NCI-H1048 (cell line): ENCODE results near the gene ISCU.
A peak's percentile ranks its signal among the peaks of the same experiment; 100 is the strongest.
"Not testable (repeated sequence)": the region's sequence is repeated elsewhere in the genome, so short reads cannot be mapped to it uniquely, and the experiment has no call there.

ENCODE experiments used
- DNase-seq: peaks from one replicate; lab custom pipeline; 2025; lab: John Stamatoyannopoulos, UW

The ISCU gene

GRCh38 chr12:108618079-108618952 is 55.9 kb downstream of the ISCU start:
- peak; percentile 54 for DNase-seq

DNA sequence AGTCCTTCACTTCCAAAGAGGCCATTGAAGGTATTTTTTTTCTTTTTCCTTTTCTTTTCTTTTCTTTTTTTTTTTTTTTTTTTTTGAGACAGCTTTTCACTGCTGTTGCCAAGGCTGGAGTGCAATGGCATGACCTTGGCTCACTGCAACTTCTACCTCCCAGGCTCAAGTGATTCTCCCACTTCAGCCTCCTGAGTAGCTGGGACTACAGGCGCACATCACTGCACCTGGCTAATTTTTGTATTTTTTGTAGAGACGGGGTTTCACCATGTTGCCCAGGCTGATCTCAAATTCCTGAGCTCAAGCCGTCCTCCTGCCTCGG is 56.5 kb downstream of the ISCU start:
- DNase-seq = not testable (repeated sequence)
